C4-2B (cell line): Measurements from ENCODE around the gene SIX3.

ENCODE experiments used
- CTCF ChIP-seq: fragments of 450-650 bp; conservative IDR thresholded peaks from 2 replicates; pipeline ENCODE4 v1.5.1; 2017; ENCODE audit warnings: mild to moderate bottlenecking
- ZFX ChIP-seq: fragments of 450-650 bp; IDR thresholded peaks from 2 replicates; pipeline ENCODE4 v1.6.1; 2017

GRCh38 chr2:44981714-44982108 is 40.2 kb downstream of the SIX3 start:
- TF ChIP-seq CTCF = peak; percentile 74
- no peak for TF ChIP-seq ZFX
